Activated T-cell treated with anti-CD3 and anti-CD28 coated beads, Interleukin-2, amount 50 U/mL, for 24 hours (primary cell): ENCODE measurements around the gene LAYN.

Experiments used
- DNase-seq: peaks from one replicate; pipeline ENCODE4 v3.0.0-alpha.2; 2020
- H3K27ac Mint-ChIP-seq: 2 replicates; pipeline ENCODE4 v1.8.0; 2020; ENCODE audit warnings: mild to moderate bottlenecking, mixed read lengths
- H3K27me3 Mint-ChIP-seq: 2 replicates; pipeline ENCODE4 v1.8.0; 2020; ENCODE audit warnings: mixed read lengths
- H3K36me3 Mint-ChIP-seq: 2 replicates; pipeline ENCODE4 v1.8.0; 2020; ENCODE audit warnings: low read depth, mixed read lengths
- H3K4me1 Mint-ChIP-seq: 2 replicates; pipeline ENCODE4 v1.8.0; 2020; ENCODE audit warnings: low read depth, mixed read lengths
- H3K4me3 Mint-ChIP-seq: 2 replicates; pipeline ENCODE4 v1.8.0; 2020; ENCODE audit warnings: mild to moderate bottlenecking, moderate library complexity, mixed read lengths
- H3K9me3 Mint-ChIP-seq: 2 replicates; pipeline ENCODE4 v1.8.0; 2020; ENCODE audit warnings: mixed read lengths

The LAYN gene

DNA sequence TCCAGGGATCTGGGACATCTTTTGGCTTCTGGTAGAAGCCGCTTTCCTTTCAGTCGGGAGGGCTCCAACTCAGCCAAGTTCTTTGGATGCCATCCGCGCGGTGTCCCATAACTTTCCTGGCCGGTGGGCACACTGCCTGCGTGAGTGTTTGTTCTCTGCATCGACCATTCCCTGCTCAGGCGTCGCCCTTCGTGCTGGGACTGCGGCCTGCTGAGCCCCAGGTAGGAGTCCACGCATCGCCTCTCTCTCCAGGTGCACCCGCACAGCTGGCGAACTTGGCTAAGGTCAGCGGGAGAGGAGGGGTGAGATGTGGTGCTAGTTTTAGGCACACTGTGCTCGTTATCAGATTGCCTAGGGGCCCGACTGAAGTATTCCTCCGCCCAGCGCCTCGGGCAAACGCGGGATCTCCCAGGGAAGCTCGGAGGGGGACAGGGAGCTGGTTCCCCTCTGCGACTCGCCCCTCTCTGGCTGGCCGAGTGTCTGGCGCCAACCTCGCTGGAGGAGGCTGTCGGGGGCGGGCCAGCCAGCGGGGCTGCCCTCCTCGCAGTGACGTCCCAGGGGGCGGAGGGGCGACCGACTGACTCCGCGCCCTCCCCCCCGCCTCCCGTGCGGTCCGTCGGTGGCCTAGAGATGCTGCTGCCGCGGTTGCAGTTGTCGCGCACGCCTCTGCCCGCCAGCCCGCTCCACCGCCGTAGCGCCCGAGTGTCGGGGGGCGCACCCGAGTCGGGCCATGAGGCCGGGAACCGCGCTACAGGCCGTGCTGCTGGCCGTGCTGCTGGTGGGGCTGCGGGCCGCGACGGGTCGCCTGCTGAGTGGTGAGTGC lies at the start of gene LAYN:
LAYN (plus strand) TSS at position 607 of the 823 bp plus-strand sequence; CDS start at position 731, 124 bp downstream.
- Mint-ChIP-seq H3K27me3 (peaks cover 68% of the 10 kb centered on the region), H3K4me1 (peaks cover 36% of the 10 kb centered on the region), H3K27ac (peak within 1 kb of the TSS; percentile 79), H3K4me3 (peak within 1 kb of the TSS; percentile 74), H3K9me3 (peaks cover 5% of the 10 kb centered on the region), H3K36me3 (no peaks in the 10 kb centered on the region)
- peak; percentile 65 for DNase-seq

GRCh38 chr11:111494040-111494439 lies 46.5 kb upstream of the LAYN start:
- H3K27ac Mint-ChIP-seq: no peak overlapping the region
- DNase-seq: no peak
- H3K4me3 Mint-ChIP-seq: no peak overlapping the region
- peaks cover 28% of the 10 kb centered on the region for H3K27me3 Mint-ChIP-seq
- no peaks in the 10 kb centered on the region for H3K4me1 Mint-ChIP-seq
- H3K9me3 Mint-ChIP-seq: peaks cover 2% of the 10 kb centered on the region
- no peaks in the 10 kb centered on the region for H3K36me3 Mint-ChIP-seq

DNA sequence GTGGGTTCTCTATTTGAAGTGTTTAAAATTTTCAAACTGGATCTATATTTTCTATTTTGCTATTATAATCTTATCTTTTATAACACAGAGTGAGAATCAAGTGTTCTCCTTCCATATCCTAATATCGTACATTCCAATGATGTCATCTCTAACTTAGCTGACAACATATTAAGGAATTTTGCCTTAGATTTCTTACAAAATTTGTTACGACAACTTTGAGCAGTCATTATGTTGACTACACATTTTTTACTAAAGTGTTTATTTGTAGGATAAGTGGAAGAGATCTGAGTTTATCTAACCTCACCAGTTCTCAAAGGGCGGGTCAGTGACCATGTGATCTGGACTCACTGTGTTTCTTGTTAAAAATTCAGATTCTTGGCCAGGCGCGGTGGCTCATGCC lies 41.0 kb upstream of the LAYN start:
- Mint-ChIP-seq H3K36me3 (no peaks in the 10 kb centered on the region), H3K27me3 (peaks cover 49% of the 10 kb centered on the region), H3K4me3 (no peak overlapping the region), H3K4me1 (no peaks in the 10 kb centered on the region), H3K9me3 (no peaks in the 10 kb centered on the region), H3K27ac (no peak overlapping the region)
- no peak for DNase-seq

DNA sequence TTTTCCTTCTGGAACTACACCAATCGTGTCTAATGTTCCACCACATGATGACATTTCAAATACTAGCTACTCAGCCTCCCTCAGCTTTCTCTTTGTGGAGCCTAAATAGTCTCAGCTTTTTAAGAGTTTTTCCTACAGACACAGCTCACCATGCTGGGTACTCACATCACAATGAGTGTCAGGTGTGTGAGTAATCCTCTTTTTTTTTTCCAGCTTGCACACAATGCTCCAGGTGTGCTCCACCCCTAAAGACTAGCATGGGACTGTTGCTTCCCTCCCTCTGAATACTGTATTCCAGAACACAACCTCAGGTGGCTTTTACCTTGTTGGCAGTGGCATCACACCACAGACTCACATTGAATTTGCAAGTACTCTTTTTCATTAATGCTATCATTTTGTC lies 40.0 kb upstream of the LAYN start:
- DNase-seq: no peak
- Mint-ChIP-seq H3K27ac (no peak overlapping the region), H3K27me3 (peaks cover 49% of the 10 kb centered on the region), H3K36me3 (no peaks in the 10 kb centered on the region), H3K9me3 (no peaks in the 10 kb centered on the region), H3K4me3 (no peak overlapping the region), H3K4me1 (no peaks in the 10 kb centered on the region)

- Mint-ChIP-seq H3K4me3 (no peak overlapping the region), H3K27me3 (peaks cover 49% of the 10 kb centered on the region), H3K27ac (no peak overlapping the region), H3K9me3 (no peaks in the 10 kb centered on the region), H3K4me1 (no peaks in the 10 kb centered on the region), H3K36me3 (no peaks in the 10 kb centered on the region)
- DNase-seq: no peak
These were observed 37.9 kb upstream of the LAYN start for GRCh38 chr11:111502611-111503010.

GRCh38 chr11:111510311-111510710 lies 30.2 kb upstream of the LAYN start:
- Mint-ChIP-seq H3K36me3 (no peaks in the 10 kb centered on the region), H3K9me3 (no peaks in the 10 kb centered on the region), H3K27ac (no peak overlapping the region), H3K27me3 (peaks cover 57% of the 10 kb centered on the region), H3K4me3 (no peak overlapping the region), H3K4me1 (peaks cover 24% of the 10 kb centered on the region)
- no peak for DNase-seq

DNA sequence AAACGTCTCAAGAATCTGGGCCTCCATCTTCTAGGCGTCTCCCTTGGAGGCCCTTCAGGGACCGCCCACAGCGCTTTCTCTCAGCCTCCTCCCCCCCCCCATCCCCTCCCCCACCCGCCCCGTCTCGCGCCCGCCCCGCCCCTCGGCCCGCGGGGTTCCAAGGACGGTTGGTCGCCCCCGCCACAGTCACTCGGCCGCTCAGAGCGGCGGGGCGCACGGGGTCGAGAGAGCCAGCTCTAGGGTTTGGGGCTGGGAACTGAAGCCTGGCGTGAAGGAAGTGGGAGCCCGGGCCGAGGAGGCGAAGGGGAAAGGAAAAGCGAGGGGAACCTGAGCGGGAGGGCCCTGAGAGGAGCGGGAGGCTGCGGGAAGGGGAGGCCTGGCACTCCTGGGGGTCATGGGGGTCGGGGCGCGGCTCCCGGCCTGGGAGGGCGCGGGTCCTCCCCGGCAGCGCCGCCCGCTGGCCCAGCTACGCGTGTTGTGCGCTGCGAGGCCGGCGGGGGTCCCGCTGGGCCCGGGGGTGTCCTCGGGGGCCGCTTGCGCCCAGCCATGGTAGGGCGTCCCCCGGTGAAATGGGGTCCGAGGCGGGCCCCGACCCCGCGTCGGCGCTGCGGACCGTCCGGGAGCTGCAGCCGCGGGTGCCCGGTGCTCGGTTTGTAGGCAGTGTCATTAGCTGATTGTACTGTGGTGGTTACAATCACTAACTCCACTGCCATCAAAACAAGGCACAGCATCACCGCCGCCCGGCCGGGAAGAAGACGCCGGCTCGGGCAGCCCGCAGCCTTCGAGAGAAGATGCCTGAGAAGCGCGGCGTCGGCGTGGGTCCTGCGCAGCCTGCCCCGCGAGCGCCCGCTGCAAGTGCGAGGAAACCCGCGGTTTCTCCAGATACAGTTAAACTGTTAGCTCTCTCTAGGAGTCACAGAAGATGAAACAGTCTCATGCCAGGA lies 28.0 kb upstream of the LAYN start, which contains the start of gene BTG4:
BTG4 (minus strand) TSS at position 91 of the 944 bp plus-strand sequence. CDS start 13,610 bp downstream, outside the sequence.
- H3K9me3 Mint-ChIP-seq: no peaks in the 10 kb centered on the region
- peak within 1 kb of the TSS; percentile 53 for H3K4me3 Mint-ChIP-seq
- peak; percentile 54 for DNase-seq
- no peak within 1 kb of the TSS for H3K27ac Mint-ChIP-seq
- H3K36me3 Mint-ChIP-seq: no peaks in the 10 kb centered on the region
- peaks cover 59% of the 10 kb centered on the region for H3K27me3 Mint-ChIP-seq
- peaks cover 24% of the 10 kb centered on the region for H3K4me1 Mint-ChIP-seq

DNA sequence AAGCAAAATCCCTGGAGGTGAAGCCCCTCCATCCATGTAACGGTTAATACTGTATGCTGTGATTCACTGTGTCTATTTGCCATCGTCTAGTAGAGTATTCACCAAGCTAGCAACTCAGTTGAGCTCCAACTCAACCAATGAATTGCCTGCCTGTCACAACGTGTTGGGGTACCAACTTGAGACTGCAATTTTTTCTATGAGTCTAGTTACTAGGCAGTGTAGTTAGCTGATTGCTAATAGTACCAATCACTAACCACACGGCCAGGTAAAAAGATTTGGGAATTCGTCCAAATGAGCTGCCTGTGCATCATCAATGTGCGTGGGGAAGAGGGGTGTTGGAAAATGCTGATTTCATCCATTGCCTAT lies 27.3 kb upstream of the LAYN start:
- peaks cover 24% of the 10 kb centered on the region for H3K4me1 Mint-ChIP-seq
- no peaks in the 10 kb centered on the region for H3K9me3 Mint-ChIP-seq
- H3K27me3 Mint-ChIP-seq: peaks cover 53% of the 10 kb centered on the region
- H3K36me3 Mint-ChIP-seq: no peaks in the 10 kb centered on the region
- H3K27ac Mint-ChIP-seq: no peak overlapping the region
- H3K4me3 Mint-ChIP-seq: peak overlapping the region; percentile 33
- DNase-seq: no peak

- Mint-ChIP-seq H3K4me3 (peak within 1 kb of the TSS; percentile 58), H3K27me3 (peaks cover 50% of the 10 kb centered on the region), H3K4me1 (peaks cover 27% of the 10 kb centered on the region), H3K27ac (no peak within 1 kb of the TSS), H3K36me3 (no peaks in the 10 kb centered on the region), H3K9me3 (no peaks in the 10 kb centered on the region)
- DNase-seq: peak; percentile 53
These were observed 26.1 kb upstream of the LAYN start, which contains the start of gene HOATZ for GRCh38 chr11:111514216-111515031. HOATZ (plus strand) TSS chr11:111514778; CDS start chr11:111514785, 7 bp downstream.

- Mint-ChIP-seq H3K27ac (no peak overlapping the region), H3K4me3 (no peak overlapping the region), H3K27me3 (peaks cover 44% of the 10 kb centered on the region)
These were observed 24.9 kb upstream of the LAYN start for GRCh38 chr11:111515591-111515990.

DNA sequence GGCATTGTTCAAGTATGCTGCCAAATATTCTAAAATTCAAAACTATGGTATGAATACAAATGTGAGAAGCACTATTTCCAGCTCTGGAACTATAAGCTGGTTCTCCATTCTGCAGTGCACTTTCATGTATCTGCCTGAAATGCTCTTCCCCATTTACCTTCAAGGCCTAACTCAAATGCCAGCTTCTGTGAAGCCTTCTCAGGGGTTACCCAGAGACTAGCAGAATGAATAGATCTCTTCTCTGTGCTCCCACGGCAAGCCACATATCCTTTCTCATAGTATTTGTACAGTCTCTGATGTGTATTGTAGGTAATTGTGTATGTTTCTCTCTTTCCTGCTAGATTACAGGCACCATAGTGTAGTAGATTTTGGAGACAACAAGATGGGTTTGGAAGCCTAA lies 21.9 kb upstream of the LAYN start:
- Mint-ChIP-seq H3K27ac (no peak overlapping the region), H3K9me3 (no peaks in the 10 kb centered on the region)
- no peak for DNase-seq

More at GRCh38 chr11:111515591-111515990, 24.9 kb upstream of the LAYN start:
- peaks cover 31% of the 10 kb centered on the region for H3K4me1 Mint-ChIP-seq
- H3K36me3 Mint-ChIP-seq: no peaks in the 10 kb centered on the region
- no peaks in the 10 kb centered on the region for H3K9me3 Mint-ChIP-seq
- no peak for DNase-seq

GRCh38 chr11:111520560-111520959 lies 20.0 kb upstream of the LAYN start:
- H3K9me3 Mint-ChIP-seq: no peaks in the 10 kb centered on the region
- no peak overlapping the region for H3K4me3 Mint-ChIP-seq
- H3K27ac Mint-ChIP-seq: peak overlapping the region; percentile 63
- H3K36me3 Mint-ChIP-seq: no peaks in the 10 kb centered on the region
- DNase-seq: no peak
- peaks cover 38% of the 10 kb centered on the region for H3K4me1 Mint-ChIP-seq
- H3K27me3 Mint-ChIP-seq: peaks cover 15% of the 10 kb centered on the region

More for the DNA sequence above, 21.9 kb upstream of the LAYN start:
- Mint-ChIP-seq H3K27me3 (peaks cover 24% of the 10 kb centered on the region), H3K36me3 (no peaks in the 10 kb centered on the region), H3K4me1 (peaks cover 37% of the 10 kb centered on the region), H3K4me3 (no peak overlapping the region)

DNA sequence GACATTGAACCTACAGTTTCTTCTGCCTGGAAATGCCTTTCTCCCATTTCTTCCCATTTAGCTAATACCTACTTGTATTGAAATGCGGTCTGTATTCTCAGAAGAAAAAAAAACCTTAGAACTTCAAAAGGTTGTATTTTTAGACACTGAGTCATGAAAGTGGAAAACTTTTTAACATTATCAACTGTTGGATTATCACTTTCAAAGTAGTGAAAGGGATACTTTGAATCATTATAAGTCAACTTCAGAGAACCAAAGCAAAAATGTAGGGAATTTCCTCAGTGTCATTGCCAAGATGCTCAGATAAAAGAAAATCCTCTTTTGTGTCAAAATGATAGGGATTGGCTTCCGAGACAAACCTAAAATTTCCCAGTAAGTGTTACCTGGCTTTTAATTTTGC lies 19.4 kb upstream of the LAYN start:
- no peaks in the 10 kb centered on the region for H3K36me3 Mint-ChIP-seq
- no peak for DNase-seq
- no peak overlapping the region for H3K4me3 Mint-ChIP-seq
- H3K4me1 Mint-ChIP-seq: peaks cover 43% of the 10 kb centered on the region
- peaks cover 15% of the 10 kb centered on the region for H3K27me3 Mint-ChIP-seq
- no peaks in the 10 kb centered on the region for H3K9me3 Mint-ChIP-seq
- peak overlapping the region; percentile 63 for H3K27ac Mint-ChIP-seq

DNA sequence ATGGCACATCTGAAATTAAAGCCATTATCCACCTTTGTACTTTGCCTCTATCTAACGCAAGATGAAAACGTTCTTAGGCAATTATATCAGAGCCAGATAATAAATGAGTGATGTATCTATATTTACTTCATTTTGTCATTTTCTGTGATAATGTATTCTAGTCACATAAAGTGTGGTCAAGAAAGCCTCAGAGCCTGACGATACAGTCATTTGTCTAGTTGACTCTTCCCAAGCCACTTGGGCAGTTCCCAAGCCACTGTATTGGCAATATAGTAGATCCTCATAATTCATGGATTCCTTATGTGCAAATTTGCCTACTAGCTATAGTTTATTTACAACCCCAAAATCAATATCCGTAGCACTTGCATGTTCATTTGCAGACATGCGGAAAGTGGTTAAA lies 18.1 kb upstream of the LAYN start:
- H3K4me1 Mint-ChIP-seq: peaks cover 54% of the 10 kb centered on the region
- no peaks in the 10 kb centered on the region for H3K9me3 Mint-ChIP-seq
- peaks cover 13% of the 10 kb centered on the region for H3K27me3 Mint-ChIP-seq

More for the DNA sequence above, 18.1 kb upstream of the LAYN start:
- no peak for DNase-seq
- Mint-ChIP-seq H3K4me3 (no peak overlapping the region), H3K27ac (no peak overlapping the region), H3K36me3 (no peaks in the 10 kb centered on the region)
